ENCODE data around the gene CREM. TPM values are rescaled to one million over a fixed set of nuclear protein-coding genes. Genes with fewer than 3 reads are reported as not detected.

Gene CREM
- total RNA-seq, 1 experiment from 2014 or later, result 24.7 TPM

GRCh38 chr10:35132727-35133126, 6.1 kb downstream of the CREM start:
- Histone ChIP-seq H3K4me1 (peaks cover 9% of the 10 kb centered on the region), H3K9me3 (no peaks in the 10 kb centered on the region; the same call in 1 of the 2 replicates), H3K27me3 (replicated peaks; ENCODE audit: control insufficient read depth, insufficient read depth, low read length) (no peaks in the 10 kb centered on the region), H3K36me3 (ENCODE audit: control insufficient read depth, insufficient read depth, low read length) (no peaks in the 10 kb centered on the region), H3K4me3 (ENCODE audit: low read depth, low read length) (no peak overlapping the region)
- TF ChIP-seq CTCF (IDR thresholded peaks at IDR 0.05; ENCODE audit: insufficient read depth in 1 of 2, low read depth in 1 of 2, low read length in 1 of 2, severe bottlenecking in 1 of 2, unreplicated experiment in 1 of 2), result no peak
- Mint-ChIP-seq H3K4me1 (ENCODE audit: low read depth, unreplicated experiment) (no peaks in the 10 kb centered on the region), H3K27me3 (ENCODE audit: insufficient read depth, unreplicated experiment) (no peaks in the 10 kb centered on the region), H3K9me3 (ENCODE audit: unreplicated experiment) (no peaks in the 10 kb centered on the region), H3K27ac (ENCODE audit: unreplicated experiment) (no peak overlapping the region), H3K36me3 (ENCODE audit: insufficient read depth, unreplicated experiment) (peaks cover 12% of the 10 kb centered on the region), H3K4me3 (ENCODE audit: unreplicated experiment) (no peak overlapping the region)
- POLR2A ChIA-PET, result no interaction called here
- CTCF ChIA-PET, result no interaction called here
- no TSS peak for BruUV-seq (replicated peaks)
- intact Hi-C loops (cut with micrococcal nuclease; ENCODE audit: unreplicated experiment), result no loop called here
- no peak for DNase-seq

DNA sequence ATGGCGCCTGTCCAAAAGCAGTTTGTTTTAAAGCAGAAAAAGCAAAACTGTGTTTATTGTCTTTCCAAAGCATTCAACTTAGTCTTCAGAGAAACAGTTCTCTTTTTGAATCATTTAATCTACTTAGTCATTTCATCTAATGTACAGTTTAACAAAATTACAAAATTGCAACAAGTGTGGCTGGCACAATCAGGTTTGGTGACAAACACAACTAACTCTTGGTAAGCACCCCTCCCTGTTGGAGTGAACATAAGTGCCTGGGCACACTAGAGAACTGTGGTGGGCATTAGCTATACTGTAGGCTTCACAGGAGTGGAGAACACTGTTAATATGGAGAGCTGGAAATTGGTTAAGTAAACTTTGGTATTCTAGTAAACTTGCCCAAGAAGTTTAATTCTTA, 6.9 kb downstream of the CREM start:
- intact Hi-C loops (cut with micrococcal nuclease; ENCODE audit: unreplicated experiment), result no loop called here
- Mint-ChIP-seq H3K36me3 (ENCODE audit: insufficient read depth, unreplicated experiment) (peaks cover 4% of the 10 kb centered on the region), H3K4me3 (ENCODE audit: unreplicated experiment) (no peak overlapping the region), H3K9me3 (ENCODE audit: unreplicated experiment) (no peaks in the 10 kb centered on the region), H3K27ac (ENCODE audit: unreplicated experiment) (no peak overlapping the region), H3K27me3 (ENCODE audit: insufficient read depth, unreplicated experiment) (no peaks in the 10 kb centered on the region), H3K4me1 (ENCODE audit: low read depth, unreplicated experiment) (no peaks in the 10 kb centered on the region)
- no peaks in the 10 kb centered on the region; the same call in 1 of the 2 replicates for H3K9me3 ChIP-seq
- no peaks in the 10 kb centered on the region for H3K27me3 ChIP-seq (replicated peaks; ENCODE audit: control insufficient read depth, insufficient read depth, low read length)
- no peak for TF ChIP-seq CTCF (IDR thresholded peaks at IDR 0.05; ENCODE audit: insufficient read depth in 1 of 2, low read depth in 1 of 2, low read length in 1 of 2, severe bottlenecking in 1 of 2, unreplicated experiment in 1 of 2)
- POLR2A ChIA-PET, result no interaction called here
- CTCF ChIA-PET, result no interaction called here
- BruUV-seq (replicated peaks), result no TSS peak
- H3K36me3 ChIP-seq (ENCODE audit: control insufficient read depth, insufficient read depth, low read length), result no peaks in the 10 kb centered on the region
- no peak overlapping the region for H3K4me3 ChIP-seq (ENCODE audit: low read depth, low read length)
- no peak for DNase-seq
- H3K4me1 ChIP-seq, result peaks cover 5% of the 10 kb centered on the region

DNA sequence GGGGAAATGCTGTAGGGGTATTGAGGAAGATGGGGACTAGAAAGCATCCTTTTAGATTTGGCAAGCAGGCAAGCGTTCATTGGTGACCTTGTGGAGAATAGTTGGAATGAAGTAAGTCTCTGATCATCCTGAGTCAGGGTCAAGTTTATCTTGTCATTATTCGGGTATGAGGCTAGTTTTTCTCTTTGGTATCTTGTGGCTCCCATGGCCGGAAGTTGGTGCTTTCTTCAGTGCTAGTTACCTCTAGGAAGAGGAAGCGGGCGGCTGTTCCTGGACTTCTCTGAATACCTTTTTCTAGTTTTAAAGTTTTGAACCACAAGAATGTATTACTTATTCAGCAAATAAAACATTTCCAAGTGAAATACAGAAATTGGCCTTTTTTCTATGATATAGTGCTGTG, 9.2 kb downstream of the CREM start:
- H3K4me1 ChIP-seq, result peaks cover 6% of the 10 kb centered on the region; the same call in 1 of the 2 replicates
- H3K27ac Mint-ChIP-seq (ENCODE audit: unreplicated experiment), result no peak overlapping the region
- H3K36me3 Mint-ChIP-seq (ENCODE audit: insufficient read depth, unreplicated experiment), result no peaks in the 10 kb centered on the region
- H3K4me3 ChIP-seq (ENCODE audit: low read depth, low read length), result no peak overlapping the region
- H3K27me3 ChIP-seq (replicated peaks; ENCODE audit: control insufficient read depth, insufficient read depth, low read length), result no peaks in the 10 kb centered on the region
- H3K27me3 Mint-ChIP-seq (ENCODE audit: insufficient read depth, unreplicated experiment), result no peaks in the 10 kb centered on the region
- DNase-seq, result no peak
- intact Hi-C loops (cut with micrococcal nuclease; ENCODE audit: unreplicated experiment), result no loop called here
- H3K36me3 ChIP-seq (ENCODE audit: control insufficient read depth, insufficient read depth, low read length), result no peaks in the 10 kb centered on the region
- H3K4me3 Mint-ChIP-seq (ENCODE audit: unreplicated experiment), result no peak overlapping the region
- no TSS peak for BruUV-seq (replicated peaks)
- H3K9me3 Mint-ChIP-seq (ENCODE audit: unreplicated experiment), result no peaks in the 10 kb centered on the region
- CTCF ChIA-PET, result no interaction called here
- H3K9me3 ChIP-seq, result no peaks in the 10 kb centered on the region; the same call in 1 of the 2 replicates
- no peak for TF ChIP-seq CTCF (IDR thresholded peaks at IDR 0.05; ENCODE audit: insufficient read depth in 1 of 2, low read depth in 1 of 2, low read length in 1 of 2, severe bottlenecking in 1 of 2, unreplicated experiment in 1 of 2)
- POLR2A ChIA-PET, result no interaction called here
- H3K4me1 Mint-ChIP-seq (ENCODE audit: low read depth, unreplicated experiment), result no peaks in the 10 kb centered on the region

Measured in Caco-2 (cell line).